SK-N-SH (cell line): ENCODE results near the gene ANKRD16. TPM values are rescaled to one million over a fixed set of nuclear protein-coding genes. Genes with fewer than 3 reads are reported as not detected.

Experiments used
- CTCF ChIA-PET: fragments of 300-600, 350-600 bp; formaldehyde crosslinking; extraction: SDS; loops from one replicate; lab custom pipeline; 2021; lab: Yijun Ruan, JAX
- POLR2A ChIA-PET: fragments of 350-600 bp; sonication (Branson Sonifier 250); formaldehyde crosslinking; extraction: SDS; loops from one replicate; lab custom pipeline; 2020; ENCODE audit warnings: antibody characterized with exemption, inconsistent platforms; lab: Yijun Ruan, JAX
- DNase-seq: peaks from one replicate; pipeline ENCODE4 v3.0.0; 2012
- H2AFZ ChIP-seq: fragments of 200-600 bp; sonication (generic); 2 replicates; pipeline ENCODE4 v1.8.1; 2016; ENCODE audit warnings: antibody characterized with exemption, mild to moderate bottlenecking, low read depth
- H3F3A ChIP-seq: fragments of 200-600 bp; sonication (generic); replicated peaks from 2 replicates; pipeline ENCODE3; 2016; ENCODE audit warnings: antibody characterized with exemption, mild to moderate bottlenecking; ENCODE audit not compliant: insufficient read depth
- H3K27ac ChIP-seq, 2 experiments: fragments of 200-500 bp in 1 of 2; fragments of 200-600 bp in 1 of 2; sonication (Bioruptor generic) in 1 of 2; sonication (generic), shearing (Covaris generic) in 1 of 2; 2 replicates each; pipeline versions ENCODE4 v1.5.1 to v1.6.1; 2014 to 2016; ENCODE audit warnings: low read depth in 2 of 2, inconsistent platforms in 1 of 2, low read length in 1 of 2, mild to moderate bottlenecking in 1 of 2, mixed read lengths in 1 of 2
- H3K27me3 ChIP-seq: fragments of 200-600 bp; sonication (generic), shearing (Covaris generic); 2 replicates; pipeline ENCODE4 v1.6.1; 2016; ENCODE audit warnings: mixed run types; ENCODE audit not compliant: insufficient read depth
- H3K36me3 ChIP-seq, 2 experiments: fragments of 200-500 bp in 1 of 2; fragments of 200-600 bp in 1 of 2; sonication (Bioruptor generic) in 1 of 2; sonication (generic) in 1 of 2; replicated peaks in 1 of 2; 2 replicates each; pipeline versions ENCODE3 to v1.5.1; 2014 to 2016; ENCODE audit warnings: low read length in 1 of 2, mild to moderate bottlenecking in 1 of 2; ENCODE audit not compliant: insufficient read depth in 2 of 2, control insufficient read depth in 1 of 2
- H3K4me1 ChIP-seq, 2 experiments: fragments of 200-500 bp in 1 of 2; fragments of 200-600 bp in 1 of 2; sonication (Bioruptor generic) in 1 of 2; sonication (generic), shearing (Covaris generic) in 1 of 2; 2 replicates each; pipeline versions ENCODE4 v1.5.1 to v1.6.1; 2014 to 2016; ENCODE audit warnings: low read depth in 1 of 2, low read length in 1 of 2, mixed run types in 1 of 2; ENCODE audit not compliant: insufficient read depth in 2 of 2, control insufficient read depth in 1 of 2
- H3K4me2 ChIP-seq: fragments of 200-600 bp; sonication (generic), shearing (Covaris generic); 2 replicates; pipeline ENCODE4 v1.6.1; 2017; ENCODE audit warnings: mixed run types
- H3K4me3 ChIP-seq, 2 experiments: fragments of 200-500 bp in 1 of 2; fragments of 200-600 bp in 1 of 2; sonication (Bioruptor generic) in 1 of 2; sonication (generic), shearing (Covaris generic) in 1 of 2; 2 replicates each; pipeline versions ENCODE4 v1.5.1 to v1.8.1; 2014 to 2016; ENCODE audit warnings: low read depth in 2 of 2, inconsistent platforms in 1 of 2, low read length in 1 of 2, mild to moderate bottlenecking in 1 of 2, mixed read lengths in 1 of 2, moderate library complexity in 1 of 2
- H3K79me2 ChIP-seq: fragments of 200-600 bp; sonication (generic); 2 replicates; pipeline ENCODE4 v1.8.1; 2017; ENCODE audit warnings: mild to moderate bottlenecking; ENCODE audit not compliant: insufficient read depth
- H3K9ac ChIP-seq: fragments of 200-600 bp; sonication (generic); 2 replicates; pipeline ENCODE4 v1.6.1; 2017; ENCODE audit warnings: mixed run types
- H3K9me2 ChIP-seq: fragments of 200-600 bp; sonication (generic); 2 replicates; pipeline ENCODE4 v1.6.1; 2017; ENCODE audit warnings: mixed run types
- H3K9me3 ChIP-seq: fragments of 200-600 bp; sonication (generic); 2 replicates; pipeline ENCODE4 v1.6.1; 2017; ENCODE audit warnings: mixed run types, mild to moderate bottlenecking, moderate library complexity
- H4K20me1 ChIP-seq: fragments of 200-600 bp; sonication (generic); 2 replicates; pipeline ENCODE4 v1.6.1; 2017; ENCODE audit warnings: mild to moderate bottlenecking, mixed run types; ENCODE audit not compliant: insufficient read depth
- CHD2 ChIP-seq: fragments of 150-350 bp; IDR thresholded peaks from 2 replicates; pipeline ENCODE4 v1.6.1; 2018; ENCODE audit warnings: low read length; ENCODE audit not compliant: partially characterized antibody
- ELF1 ChIP-seq: IDR thresholded peaks from 2 replicates; pipeline ENCODE4 v1.4.0; 2012
- EP300 ChIP-seq, 2 experiments: IDR thresholded peaks; 2 replicates each; pipeline versions ENCODE4 v1.4.0 to v1.6.1; 2012; ENCODE audit warnings: borderline replicate concordance in 1 of 2, low read depth in 1 of 2, low read length in 1 of 2
- EZH2phosphoT487 ChIP-seq: fragments of 200-600 bp; sonication (generic); IDR thresholded peaks from 2 replicates; pipeline ENCODE4 v1.6.1; 2017; ENCODE audit warnings: low read depth, mixed run types, mild to moderate bottlenecking, antibody characterized with exemption, moderate library complexity, borderline replicate concordance
- FOSL2 ChIP-seq: IDR thresholded peaks from 2 replicates; pipeline ENCODE4 v1.4.0; 2012; ENCODE audit warnings: low read depth, mild to moderate bottlenecking, moderate library complexity, borderline replicate concordance
- GABPA ChIP-seq: IDR thresholded peaks from 2 replicates; pipeline ENCODE4 v1.4.0; 2012; ENCODE audit warnings: low read depth, mild to moderate bottlenecking
- MAX ChIP-seq: IDR thresholded peaks from 2 replicates; pipeline ENCODE4 v1.4.0; 2012; ENCODE audit warnings: low read depth
- MXI1 ChIP-seq: IDR thresholded peaks from 2 replicates; pipeline ENCODE4 v1.6.1; 2012; ENCODE audit warnings: mild to moderate bottlenecking, low read depth, low read length, improper control_type of control experiment
- NFIC ChIP-seq: IDR thresholded peaks from 2 replicates; pipeline ENCODE4 v1.4.0; 2012; ENCODE audit warnings: borderline replicate concordance
- POLR2AphosphoS5 ChIP-seq: IDR thresholded peaks from 2 replicates; pipeline ENCODE4 v1.6.1; 2012; ENCODE audit warnings: low read depth, low read length
- SIN3A ChIP-seq: IDR thresholded peaks from 2 replicates; pipeline ENCODE4 v1.6.1; 2012; ENCODE audit warnings: low read depth, mild to moderate bottlenecking, low read length, moderate library complexity, borderline replicate concordance
- SMC3 ChIP-seq: IDR thresholded peaks from 2 replicates; pipeline ENCODE4 v1.6.1; 2012; ENCODE audit warnings: low read depth, low read length, improper control_type of control experiment
- USF1 ChIP-seq: IDR thresholded peaks from 2 replicates; pipeline ENCODE4 v1.4.0; 2012; ENCODE audit warnings: low read depth, borderline replicate concordance
- YY1 ChIP-seq: IDR thresholded peaks from 2 replicates; pipeline ENCODE4 v1.4.0; 2012; ENCODE audit warnings: low read depth, mild to moderate bottlenecking
- WGBS: methylation state at CpG from one replicate; pipeline ENCODE4 v1.1.6; 2017; ENCODE audit warnings: low lambda C conversion rate; 5-methylcytosine and 5-hydroxymethylcytosine counted together
- polyA plus RNA-seq, 3 experiments: library from polyadenylated mRNA; depleted of rRNA; stranded (reverse); fragments of >200 nt; gene quantifications; 2 replicates each; pipeline ENCODE4 v1.2.3, GENCODE V29; 2012
- TF ChIP-seq, protein P1 (sequence below): IDR thresholded peaks from 2 replicates; pipeline ENCODE4 v1.6.1; 2012; ENCODE audit warnings: mild to moderate bottlenecking, low read depth, low read length, moderate library complexity
- TF ChIP-seq, protein P2 (sequence below): fragments of 200-600 bp; sonication (generic); IDR thresholded peaks from 2 replicates; pipeline ENCODE4 v1.6.1; 2017; ENCODE audit warnings: antibody characterized with exemption, mild to moderate bottlenecking, moderate library complexity

ANKRD16 gene
- polyA plus RNA-seq, 1 of the 3 experiments (the other 2 are of a cell fraction) = 9.9 TPM

DNA sequence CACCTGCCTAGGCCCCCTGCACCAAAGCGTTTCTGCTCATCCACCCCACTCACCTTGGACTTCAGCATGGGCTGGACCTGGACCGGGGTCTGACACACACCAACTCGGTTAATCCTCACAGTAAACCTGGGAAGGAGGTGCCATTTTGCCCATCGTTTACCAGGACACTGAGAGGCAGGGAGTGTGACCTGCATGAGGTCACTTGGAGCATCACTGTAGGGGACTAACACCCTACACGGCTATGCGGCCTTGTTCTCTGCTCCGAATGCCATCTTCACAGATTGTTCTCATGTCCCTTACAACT is 33.0 kb downstream of the ANKRD16 start:
- 87% methylated on average over 4 of the region's 7 CpGs for WGBS
- H3K79me2 ChIP-seq = no peaks in the 10 kb centered on the region
- no peaks in the 10 kb centered on the region for H3K27me3 ChIP-seq
- no peak overlapping the region for H3K9ac ChIP-seq
- POLR2A ChIA-PET = no interaction called here
- TF ChIP-seq, protein P1, sequence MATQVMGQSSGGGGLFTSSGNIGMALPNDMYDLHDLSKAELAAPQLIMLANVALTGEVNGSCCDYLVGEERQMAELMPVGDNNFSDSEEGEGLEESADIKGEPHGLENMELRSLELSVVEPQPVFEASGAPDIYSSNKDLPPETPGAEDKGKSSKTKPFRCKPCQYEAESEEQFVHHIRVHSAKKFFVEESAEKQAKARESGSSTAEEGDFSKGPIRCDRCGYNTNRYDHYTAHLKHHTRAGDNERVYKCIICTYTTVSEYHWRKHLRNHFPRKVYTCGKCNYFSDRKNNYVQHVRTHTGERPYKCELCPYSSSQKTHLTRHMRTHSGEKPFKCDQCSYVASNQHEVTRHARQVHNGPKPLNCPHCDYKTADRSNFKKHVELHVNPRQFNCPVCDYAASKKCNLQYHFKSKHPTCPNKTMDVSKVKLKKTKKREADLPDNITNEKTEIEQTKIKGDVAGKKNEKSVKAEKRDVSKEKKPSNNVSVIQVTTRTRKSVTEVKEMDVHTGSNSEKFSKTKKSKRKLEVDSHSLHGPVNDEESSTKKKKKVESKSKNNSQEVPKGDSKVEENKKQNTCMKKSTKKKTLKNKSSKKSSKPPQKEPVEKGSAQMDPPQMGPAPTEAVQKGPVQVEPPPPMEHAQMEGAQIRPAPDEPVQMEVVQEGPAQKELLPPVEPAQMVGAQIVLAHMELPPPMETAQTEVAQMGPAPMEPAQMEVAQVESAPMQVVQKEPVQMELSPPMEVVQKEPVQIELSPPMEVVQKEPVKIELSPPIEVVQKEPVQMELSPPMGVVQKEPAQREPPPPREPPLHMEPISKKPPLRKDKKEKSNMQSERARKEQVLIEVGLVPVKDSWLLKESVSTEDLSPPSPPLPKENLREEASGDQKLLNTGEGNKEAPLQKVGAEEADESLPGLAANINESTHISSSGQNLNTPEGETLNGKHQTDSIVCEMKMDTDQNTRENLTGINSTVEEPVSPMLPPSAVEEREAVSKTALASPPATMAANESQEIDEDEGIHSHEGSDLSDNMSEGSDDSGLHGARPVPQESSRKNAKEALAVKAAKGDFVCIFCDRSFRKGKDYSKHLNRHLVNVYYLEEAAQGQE = no peak
- TF ChIP-seq SMC3 (no peak), FOSL2 (no peak), SIN3A (no peak), GABPA (no peak), CHD2 (no peak), POLR2AphosphoS5 (no peak)
- TF ChIP-seq, protein P2, sequence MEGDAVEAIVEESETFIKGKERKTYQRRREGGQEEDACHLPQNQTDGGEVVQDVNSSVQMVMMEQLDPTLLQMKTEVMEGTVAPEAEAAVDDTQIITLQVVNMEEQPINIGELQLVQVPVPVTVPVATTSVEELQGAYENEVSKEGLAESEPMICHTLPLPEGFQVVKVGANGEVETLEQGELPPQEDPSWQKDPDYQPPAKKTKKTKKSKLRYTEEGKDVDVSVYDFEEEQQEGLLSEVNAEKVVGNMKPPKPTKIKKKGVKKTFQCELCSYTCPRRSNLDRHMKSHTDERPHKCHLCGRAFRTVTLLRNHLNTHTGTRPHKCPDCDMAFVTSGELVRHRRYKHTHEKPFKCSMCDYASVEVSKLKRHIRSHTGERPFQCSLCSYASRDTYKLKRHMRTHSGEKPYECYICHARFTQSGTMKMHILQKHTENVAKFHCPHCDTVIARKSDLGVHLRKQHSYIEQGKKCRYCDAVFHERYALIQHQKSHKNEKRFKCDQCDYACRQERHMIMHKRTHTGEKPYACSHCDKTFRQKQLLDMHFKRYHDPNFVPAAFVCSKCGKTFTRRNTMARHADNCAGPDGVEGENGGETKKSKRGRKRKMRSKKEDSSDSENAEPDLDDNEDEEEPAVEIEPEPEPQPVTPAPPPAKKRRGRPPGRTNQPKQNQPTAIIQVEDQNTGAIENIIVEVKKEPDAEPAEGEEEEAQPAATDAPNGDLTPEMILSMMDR = no peak
- TF ChIP-seq, all 33 proteins: peak for 0
- H3K4me2 ChIP-seq = no peak overlapping the region
- DNase-seq = no peak
- no peak overlapping the region for H2AFZ ChIP-seq
- CTCF ChIA-PET = interaction anchor here (1.0 kb wide), 1 partner anchor 15 kb away, joined by 3 read pairs; no protein-coding TSS in a partner anchor
- no peaks in the 10 kb centered on the region for H3K36me3 ChIP-seq
- H4K20me1 ChIP-seq = no peaks in the 10 kb centered on the region
- H3K27ac ChIP-seq = no peak overlapping the region
- H3K4me3 ChIP-seq = no peak overlapping the region
- H3K4me1 ChIP-seq = no peaks in the 10 kb centered on the region
- H3K9me3 ChIP-seq = no peaks in the 10 kb centered on the region
- no peaks in the 10 kb centered on the region for H3K9me2 ChIP-seq
- peaks cover 10% of the 10 kb centered on the region for H3F3A ChIP-seq

- Histone ChIP-seq H3K36me3 (no peaks in the 10 kb centered on the region), H3K27me3 (no peaks in the 10 kb centered on the region), H3K79me2 (no peaks in the 10 kb centered on the region), H3K27ac (no peak overlapping the region), H3K9ac (no peak overlapping the region), H2AFZ (no peak overlapping the region), H3K4me2 (no peak overlapping the region), H4K20me1 (no peaks in the 10 kb centered on the region), H3K9me3 (no peaks in the 10 kb centered on the region), H3F3A (peaks cover 4% of the 10 kb centered on the region), H3K4me3 (no peak overlapping the region), H3K9me2 (no peaks in the 10 kb centered on the region), H3K4me1 (no peaks in the 10 kb centered on the region)
- CTCF ChIA-PET = interaction anchor here (0.7 to 1.0 kb wide), 2 partner anchors 15 to 1846 kb away, joined by 3 read pairs; no protein-coding TSS in a partner anchor
- WGBS = 92% methylated on average over 18 of the region's 18 CpGs
- no peak for DNase-seq
- POLR2A ChIA-PET = interaction anchor here (0.6 kb wide), 1 partner anchor 25 kb away, joined by 3 read pairs; no protein-coding TSS in a partner anchor
- TF ChIP-seq EZH2phosphoT487 (no peak), ELF1 (no peak), EP300 (IDR thresholded peaks at IDR 0.05; ENCODE audit: borderline replicate concordance in 1 of 2, low read depth in 1 of 2, low read length in 1 of 2) (no peak), MXI1 (no peak), YY1 (no peak), NFIC (no peak), USF1 (no peak), MAX (no peak)
- TF ChIP-seq, protein P1 = no peak
Measured at GRCh38 chr10:5855979-5856700, 33.6 kb downstream of the ANKRD16 start.
